CD4-positive, alpha-beta T cell treated with Interleukin-4 for 1 hour (primary cell): ENCODE data around the gene MYCL.
A peak's percentile ranks its signal among the peaks of the same experiment; 100 is the strongest.
"Not testable (repeated sequence)": the region's sequence is repeated elsewhere in the genome, so short reads cannot be mapped to it uniquely, and the experiment has no call there.

Experiments
- DNase-seq, 2 donors: peaks; one replicate each; pipeline ENCODE4 v3.0.0-alpha.2; 2020 to 2022

The MYCL gene

GRCh38 chr1:39917825-39918224, 16.1 kb upstream of the MYCL start:
- no peak for DNase-seq

DNA sequence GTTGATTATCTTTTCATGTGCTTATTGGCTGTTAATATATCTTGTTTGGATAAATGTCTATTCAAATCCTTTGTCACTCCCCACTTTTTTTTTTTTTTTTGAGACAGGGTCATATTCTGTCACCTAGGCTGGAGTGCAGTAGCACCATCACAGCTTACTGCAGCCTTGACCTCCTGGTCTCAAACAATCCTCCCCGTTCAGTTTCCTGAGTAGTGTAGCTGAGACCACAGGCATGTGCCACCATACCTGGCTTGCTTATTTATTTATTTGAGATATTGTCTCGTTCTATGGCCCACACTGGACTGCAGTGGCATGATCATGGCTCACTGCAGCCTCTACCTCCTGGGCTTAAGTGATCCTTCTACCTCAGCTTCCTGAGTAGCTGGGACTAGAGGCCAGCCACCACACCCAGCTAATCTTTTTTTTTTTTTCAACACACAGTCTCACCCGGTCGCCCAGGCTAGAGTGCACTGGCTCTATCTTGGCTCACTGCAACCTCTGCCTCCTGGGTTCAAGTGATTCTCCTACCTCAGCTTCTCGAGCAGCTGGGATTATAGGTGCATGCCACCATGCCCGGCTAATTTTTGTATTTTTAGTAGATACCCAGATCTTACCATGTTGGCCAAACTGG, 13.9 kb upstream of the MYCL start:
- DNase-seq: no peak

GRCh38 chr1:39913136-39913535, 11.4 kb upstream of the MYCL start:
- not testable (repeated sequence) for DNase-seq

GRCh38 chr1:39910263-39910662, 8.5 kb upstream of the MYCL start:
- no peak for DNase-seq

GRCh38 chr1:39908534-39908933, 6.8 kb upstream of the MYCL start:
- no peak for DNase-seq

DNA sequence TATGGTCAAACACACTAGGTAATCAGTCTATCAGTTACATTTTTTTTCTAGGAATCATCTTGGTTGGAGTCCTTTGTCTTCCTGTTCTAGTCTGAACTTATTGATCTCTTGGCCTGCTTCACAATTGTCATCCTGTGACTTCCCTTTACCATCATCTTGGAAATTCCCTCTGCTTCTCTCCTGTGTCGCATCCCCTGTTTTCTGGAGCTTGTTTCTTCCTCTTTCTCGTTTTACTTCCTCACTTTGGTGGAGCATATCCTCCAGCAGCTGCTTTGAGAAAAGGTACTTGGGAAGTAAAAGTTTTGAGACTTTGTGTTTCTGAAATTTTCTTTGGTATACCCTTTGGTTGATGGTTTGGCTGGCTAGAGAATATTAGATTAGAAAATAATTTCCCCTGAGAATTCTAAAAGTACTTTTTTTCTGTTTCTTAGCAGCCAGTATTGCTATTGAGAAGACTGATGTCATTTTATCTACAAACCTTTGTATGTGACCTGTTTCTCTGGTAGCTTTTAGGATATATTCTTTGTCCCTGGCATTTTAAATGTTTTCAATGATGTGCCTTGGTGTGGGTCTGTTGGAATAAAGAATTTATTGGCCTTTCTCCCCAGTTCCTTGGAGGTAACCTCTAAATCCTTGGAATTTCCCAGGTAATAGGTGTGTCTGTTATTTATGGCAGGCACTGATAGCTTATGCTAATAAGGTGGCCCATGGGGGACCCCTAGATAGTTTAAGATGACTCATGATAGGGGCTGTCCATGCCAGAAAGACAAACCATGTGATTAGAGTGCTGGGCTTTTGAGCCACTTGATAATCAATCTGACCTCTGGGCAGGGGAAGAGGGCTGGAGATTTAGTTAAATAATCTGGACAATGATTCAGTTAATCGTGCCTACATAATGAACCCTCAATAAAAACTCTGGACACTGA, 6.1 kb upstream of the MYCL start:
- DNase-seq: peak; percentile 22 to 44

GRCh38 chr1:39905172-39905571, 3.5 kb upstream of the MYCL start:
- DNase-seq: no peak

GRCh38 chr1:39902460-39902807, 717 bp upstream of the MYCL start:
- no peak for DNase-seq

GRCh38 chr1:39901464-39901713, 328 bp downstream of the MYCL start:
- DNase-seq: no peak

- no peak for DNase-seq
These were observed 854 bp downstream of the MYCL start for GRCh38 chr1:39900662-39901463.

- DNase-seq: no peak
These were observed 1.8 kb downstream of the MYCL start for GRCh38 chr1:39899611-39900538.

DNA sequence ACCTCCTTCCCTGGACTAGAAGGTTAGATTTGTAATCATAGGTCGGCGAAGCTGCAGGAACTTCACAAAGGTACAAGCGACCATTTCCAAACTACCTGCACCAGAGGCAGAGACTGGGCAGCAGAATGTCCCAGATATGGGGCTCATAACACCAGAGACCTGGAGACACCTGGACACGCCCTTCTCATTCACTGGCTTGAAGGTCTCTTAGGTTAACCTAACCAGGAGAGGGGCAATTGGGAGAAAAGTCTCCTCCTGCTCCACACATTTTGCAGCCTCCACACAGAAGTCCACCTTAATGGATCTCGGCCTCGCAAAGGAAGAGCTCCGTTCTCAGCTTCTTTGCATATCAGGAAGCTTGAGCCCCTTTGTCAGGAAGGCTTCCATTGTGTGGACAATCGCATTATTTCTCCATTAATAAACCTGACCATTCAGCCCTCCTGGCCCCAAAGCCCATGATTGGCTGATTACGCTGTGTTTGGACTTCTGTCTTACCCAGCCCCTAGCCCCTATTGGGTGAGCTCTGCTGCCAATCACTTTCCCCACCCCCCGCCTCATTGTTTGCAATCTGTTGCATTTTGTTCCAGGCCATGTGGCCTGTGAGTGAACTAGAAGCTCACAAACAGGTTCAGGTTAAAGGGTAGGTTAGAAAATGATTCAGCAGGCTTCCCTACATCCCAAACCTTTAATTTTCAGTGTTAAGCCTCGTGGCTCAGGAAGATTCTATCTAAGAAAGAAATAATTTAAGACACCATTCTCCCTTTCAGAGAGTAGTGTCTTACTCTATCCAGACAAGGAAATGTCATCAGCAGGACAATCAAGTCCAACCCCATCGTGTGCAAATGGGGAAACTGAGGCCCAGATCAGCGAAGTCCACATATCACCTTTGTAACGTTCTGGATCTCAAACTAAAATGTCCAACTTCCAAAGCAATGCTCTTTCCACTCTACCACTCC, 2.8 kb downstream of the MYCL start:
- no peak for DNase-seq

DNA sequence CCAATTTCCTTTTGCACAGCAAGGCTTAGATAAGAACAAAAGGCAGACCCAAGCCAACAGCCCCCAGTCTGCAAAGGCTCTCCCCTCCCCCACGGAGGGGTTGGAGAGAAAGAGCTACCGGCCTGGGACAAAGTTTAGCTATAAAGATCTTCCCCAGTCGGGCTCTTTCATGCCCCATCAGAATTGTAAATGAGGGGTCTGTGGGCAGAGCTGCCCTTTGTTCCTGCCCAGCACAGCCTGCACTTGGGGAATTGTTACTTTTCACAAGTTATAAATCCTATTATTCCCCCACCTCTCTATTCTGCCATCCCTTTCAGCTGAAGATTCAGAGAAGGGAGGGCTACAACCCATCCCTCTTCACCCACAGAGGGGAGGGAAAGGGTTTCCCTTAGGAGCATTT, 3.5 kb downstream of the MYCL start:
- no peak for DNase-seq

DNA sequence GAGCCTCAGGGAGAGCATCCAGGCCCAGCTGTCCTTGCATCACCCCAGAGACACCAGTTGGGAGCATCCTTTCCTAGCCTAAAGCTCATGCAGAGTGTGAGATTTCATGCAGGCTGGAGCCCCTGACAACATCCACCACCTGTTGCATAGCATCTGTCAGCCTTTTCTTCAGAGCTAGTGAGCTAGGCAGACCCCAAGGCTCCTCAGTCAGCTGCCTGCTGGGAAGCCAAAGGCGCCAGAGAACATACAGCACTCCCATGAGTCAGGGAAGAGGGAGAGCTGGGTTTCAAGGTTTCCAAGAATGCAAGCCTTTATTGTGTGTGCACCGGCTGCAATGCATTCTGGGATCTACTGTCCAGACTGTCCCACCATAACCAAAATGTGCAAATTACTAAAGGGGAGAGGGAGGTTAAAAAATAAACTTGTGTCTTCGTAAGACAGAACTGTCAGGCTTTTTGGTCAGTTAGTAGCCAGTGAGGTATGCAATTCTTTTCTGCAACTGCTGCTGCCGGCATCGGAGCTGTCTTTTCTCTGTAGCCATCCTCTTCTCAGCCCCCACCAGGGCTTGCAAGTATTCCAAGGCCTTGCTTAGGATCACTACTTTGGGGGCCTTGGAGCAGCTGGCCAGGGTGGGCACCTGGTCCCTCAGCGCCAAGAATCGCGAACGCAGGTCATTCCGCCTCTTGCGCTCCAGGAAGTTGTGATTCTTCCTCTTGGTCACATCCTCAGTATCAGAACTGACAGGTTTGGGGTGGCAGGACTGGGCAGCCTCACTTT, 4.6 kb downstream of the MYCL start:
- DNase-seq: no peak

DNA sequence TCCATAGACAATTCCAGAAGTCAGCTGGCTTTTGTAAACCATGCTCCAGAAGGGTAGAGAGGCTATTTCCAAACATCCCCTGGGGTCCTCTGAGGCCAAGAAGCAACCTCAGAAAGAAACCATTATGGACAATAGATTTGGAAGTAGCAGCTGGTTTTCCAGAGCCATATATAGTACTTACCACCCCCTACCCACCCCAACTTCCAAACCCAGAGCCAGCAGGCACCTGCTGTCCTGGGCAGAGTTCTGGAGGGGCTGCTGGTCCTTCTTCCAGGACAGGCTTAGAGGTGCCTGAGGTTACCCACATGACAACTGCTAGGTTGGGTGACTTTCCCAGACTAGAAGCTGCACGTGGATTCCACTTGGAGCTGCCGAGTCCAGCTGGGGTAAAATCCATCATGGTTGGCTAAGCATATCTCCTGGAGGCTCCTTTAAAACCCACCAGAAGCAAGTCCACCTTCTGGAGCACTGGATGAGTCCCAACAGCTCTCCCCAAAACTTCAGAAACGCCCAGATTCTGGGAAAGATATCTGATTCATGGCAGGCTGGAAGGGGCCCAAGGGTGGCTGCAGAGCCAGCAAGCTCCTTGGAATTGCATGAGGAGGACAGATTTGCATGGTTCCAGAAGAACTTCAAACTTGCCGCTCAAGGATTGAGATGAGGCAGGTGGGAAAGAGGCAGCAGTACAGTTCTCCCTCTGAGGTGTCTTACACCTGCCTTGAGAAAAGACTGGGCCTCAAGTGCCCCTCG, 5.8 kb downstream of the MYCL start:
- DNase-seq: no peak

- no peak for DNase-seq
These were observed 6.7 kb downstream of the MYCL start for GRCh38 chr1:39894884-39895495.

DNA sequence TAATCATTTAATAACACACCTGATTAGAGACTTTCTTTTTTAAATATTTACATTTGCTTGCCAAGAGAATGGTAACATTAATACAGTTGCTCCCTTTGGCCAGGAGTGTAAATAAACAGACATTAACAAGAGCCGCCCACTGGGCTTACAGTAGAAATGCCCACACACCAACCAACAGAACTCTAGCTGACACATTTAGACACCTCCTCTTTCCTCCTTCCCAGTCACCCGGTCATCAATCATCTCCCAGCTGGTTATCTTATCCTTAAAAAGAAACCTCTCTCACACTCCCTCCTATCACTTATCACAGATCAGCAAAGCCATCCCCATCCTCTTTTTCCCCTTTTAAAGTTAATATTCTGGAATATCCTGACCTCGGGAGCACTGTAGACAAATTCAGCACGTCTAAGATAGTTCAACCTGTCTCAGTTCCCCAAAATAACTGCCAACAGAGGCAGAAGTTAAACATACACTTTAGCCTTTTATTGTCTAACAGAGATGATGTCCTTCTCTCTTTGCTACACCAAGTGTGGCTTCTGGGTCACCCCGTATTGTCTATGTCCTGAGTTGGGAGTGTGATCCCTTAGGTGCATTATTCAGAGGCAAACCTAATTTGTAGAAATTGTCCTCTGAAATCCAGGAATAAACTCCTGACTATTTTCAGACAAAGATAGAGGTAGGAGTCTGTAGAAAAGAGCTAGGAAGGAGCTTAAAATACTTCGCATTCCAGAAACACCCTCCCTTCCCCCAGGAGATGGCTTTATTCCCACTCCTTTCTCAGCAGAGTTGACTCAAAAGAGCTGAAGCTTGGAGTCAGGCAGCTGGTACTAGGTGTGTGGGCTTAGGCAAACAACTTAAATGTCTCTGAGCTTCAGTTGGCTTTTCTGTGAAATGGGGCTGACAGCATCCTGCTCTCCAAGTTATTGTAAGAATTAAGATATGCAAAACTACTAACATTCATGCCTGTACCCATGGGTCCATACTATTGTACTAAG, 8.8 kb downstream of the MYCL start:
- no peak for DNase-seq

DNA sequence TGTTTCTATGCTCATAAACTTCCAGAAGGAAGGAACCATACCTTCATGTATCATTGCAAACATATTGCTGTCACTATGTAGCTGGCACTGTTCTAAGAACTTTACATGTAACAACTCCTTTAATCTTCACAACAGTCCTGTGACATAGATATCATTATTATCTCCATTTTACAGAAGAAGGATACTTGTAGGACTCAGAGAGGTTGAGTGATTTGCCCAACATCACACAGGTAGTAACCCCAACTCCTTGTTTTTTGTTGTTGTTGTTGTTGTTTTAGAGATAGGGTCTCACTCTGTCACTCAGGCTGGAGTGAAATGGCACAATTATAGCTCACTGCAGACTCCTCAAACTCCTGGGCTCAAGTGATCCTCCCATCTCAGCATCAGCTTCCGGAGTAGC, 10.8 kb downstream of the MYCL start:
- no peak for DNase-seq
